H1 (cell line): ENCODE measurements around the gene PPP4R4. TPM values are rescaled to one million over a fixed set of nuclear protein-coding genes. Genes with fewer than 3 reads are reported as not detected.

ENCODE experiments used
- ASH2L ChIP-seq: fragments of 200-600, 300-600 bp; sonication (generic); IDR thresholded peaks from one replicate; pipeline ENCODE4 v1.7.1; 2017; ENCODE audit warnings: low read length
- SUZ12 ChIP-seq: fragments of 200-600 bp; sonication (generic); IDR thresholded peaks from 2 replicates; pipeline ENCODE4 v1.6.1; 2012; ENCODE audit warnings: mild to moderate bottlenecking, inconsistent platforms, low read length, moderate library complexity, mixed read lengths
- polyA plus RNA-seq, 7 experiments: library from polyadenylated mRNA; depleted of rRNA in 3 of 7; stranded (reverse) in 5 of 7; unstranded in 2 of 7; fragments of >200 nt in 5 of 7; fragments of 200-250 nt in 2 of 7; gene quantifications; 1 replicate in 5 of 7; 2 replicates in 1 of 7; 4 replicates in 1 of 7; pipeline versions ENCODE4 v1.2.1 to v1.2.3, GENCODE V29; 2011 to 2013; ENCODE audit warnings: missing spikeins in 2 of 7, mixed read lengths in 2 of 7
- total RNA-seq: library from RNA; stranded (reverse); fragmentation: NEBNext Ultra II Directional; extraction: Animal tissue kit (Norgen Biotek cat#: 25700); gene quantifications from 2 replicates; pipeline ENCODE4 v1.2.1, GENCODE V29; 2021

The PPP4R4 gene
- total and polyA plus RNA-seq, 2 of the 8 experiments (the other 6 are each of a cell fraction or from before 2014, with no cell fraction given) = 3.3 to 9.6 TPM

GRCh38 chr14:94180655-94181271 is 6.6 kb downstream of the PPP4R4 start (continued):
- TF ChIP-seq ASH2L (no peak), SUZ12 (no peak)
